ENCODE data around the gene CUEDC1. TPM values are rescaled to one million over a fixed set of nuclear protein-coding genes. Genes with fewer than 3 reads are reported as not detected.

The CUEDC1 gene
- total and polyA plus RNA-seq, 2 of the 13 experiments (the other 11 are each of a cell fraction or from before 2014, with no cell fraction given) = 7.4 to 12.9 TPM

DNA sequence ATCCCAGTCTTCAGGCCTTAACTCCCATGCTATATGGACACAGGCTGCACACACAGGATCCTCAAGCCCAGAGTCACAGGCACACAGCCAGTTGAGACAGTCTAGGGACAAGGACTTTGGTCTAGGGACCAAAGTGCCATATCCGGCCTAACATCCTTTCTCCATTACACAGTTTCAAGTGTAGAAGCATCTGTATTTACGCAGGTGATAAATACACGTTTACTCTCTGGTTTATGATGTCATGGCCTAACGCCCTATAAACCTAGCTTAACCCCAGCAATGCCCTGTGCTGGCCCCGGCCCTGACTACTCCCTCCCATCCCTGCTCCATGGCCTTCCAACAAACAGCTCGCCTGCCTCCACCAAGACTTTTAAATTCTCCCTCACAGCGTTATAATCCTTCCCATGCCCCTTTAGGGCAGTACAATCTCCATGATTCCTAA is 17.1 kb downstream of the CUEDC1 start (continued):
- TF ChIP-seq ZSCAN21 (CRISPR knock-in tag; IDR thresholded peaks at IDR 0.05; ENCODE audit: borderline replicate concordance) = peak; percentile 30; the same call in 1 of the 2 replicates
- no peak for TF ChIP-seq ZNF138 (CRISPR knock-in tag; IDR thresholded peaks at IDR 0.05; ENCODE audit: low read depth)
- TF ChIP-seq GTF3A (CRISPR knock-in tag; conservative IDR thresholded peaks at IDR 0.05) = no peak
- no peak for TF ChIP-seq ZNF468 (CRISPR knock-in tag; IDR thresholded peaks at IDR 0.05)
- TF ChIP-seq GLMP (CRISPR knock-in tag; IDR thresholded peaks at IDR 0.05; ENCODE audit: borderline replicate concordance) = no peak
- no peak for TF ChIP-seq ZXDC (CRISPR knock-in tag; IDR thresholded peaks at IDR 0.05)
- TF ChIP-seq ZNF7 (CRISPR knock-in tag; IDR thresholded peaks at IDR 0.05) = no peak
- no peak for TF ChIP-seq ZNF143 (CRISPR knock-in tag; IDR thresholded peaks at IDR 0.05)
- TF ChIP-seq SOX13 (IDR thresholded peaks at IDR 0.05) = no peak
- TF ChIP-seq SOX13 (CRISPR knock-in tag; conservative IDR thresholded peaks at IDR 0.05 in 1 of 2, IDR thresholded peaks at IDR 0.05 in 1 of 2) = peak in 1 of 2 experiments; percentile 78; a peak in 2 of 4 replicates
- TF ChIP-seq ZNF335 (CRISPR knock-in tag; IDR thresholded peaks at IDR 0.05) = peak; percentile 61; the same call in 1 of the 2 replicates
- TF ChIP-seq ATF1 (CRISPR knock-in tag; IDR thresholded peaks at IDR 0.05) = peak; percentile 72; the same call in 1 of the 2 replicates
- TF ChIP-seq, protein P1, sequence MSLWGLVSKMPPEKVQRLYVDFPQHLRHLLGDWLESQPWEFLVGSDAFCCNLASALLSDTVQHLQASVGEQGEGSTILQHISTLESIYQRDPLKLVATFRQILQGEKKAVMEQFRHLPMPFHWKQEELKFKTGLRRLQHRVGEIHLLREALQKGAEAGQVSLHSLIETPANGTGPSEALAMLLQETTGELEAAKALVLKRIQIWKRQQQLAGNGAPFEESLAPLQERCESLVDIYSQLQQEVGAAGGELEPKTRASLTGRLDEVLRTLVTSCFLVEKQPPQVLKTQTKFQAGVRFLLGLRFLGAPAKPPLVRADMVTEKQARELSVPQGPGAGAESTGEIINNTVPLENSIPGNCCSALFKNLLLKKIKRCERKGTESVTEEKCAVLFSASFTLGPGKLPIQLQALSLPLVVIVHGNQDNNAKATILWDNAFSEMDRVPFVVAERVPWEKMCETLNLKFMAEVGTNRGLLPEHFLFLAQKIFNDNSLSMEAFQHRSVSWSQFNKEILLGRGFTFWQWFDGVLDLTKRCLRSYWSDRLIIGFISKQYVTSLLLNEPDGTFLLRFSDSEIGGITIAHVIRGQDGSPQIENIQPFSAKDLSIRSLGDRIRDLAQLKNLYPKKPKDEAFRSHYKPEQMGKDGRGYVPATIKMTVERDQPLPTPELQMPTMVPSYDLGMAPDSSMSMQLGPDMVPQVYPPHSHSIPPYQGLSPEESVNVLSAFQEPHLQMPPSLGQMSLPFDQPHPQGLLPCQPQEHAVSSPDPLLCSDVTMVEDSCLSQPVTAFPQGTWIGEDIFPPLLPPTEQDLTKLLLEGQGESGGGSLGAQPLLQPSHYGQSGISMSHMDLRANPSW (CRISPR knock-in tag; IDR thresholded peaks at IDR 0.05; ENCODE audit: borderline replicate concordance) = no peak
- peak; percentile 55; the same call in 1 of the 2 replicates for TF ChIP-seq ZFX (CRISPR knock-in tag; IDR thresholded peaks at IDR 0.05; ENCODE audit: low read depth)
- TF ChIP-seq, protein P2, sequence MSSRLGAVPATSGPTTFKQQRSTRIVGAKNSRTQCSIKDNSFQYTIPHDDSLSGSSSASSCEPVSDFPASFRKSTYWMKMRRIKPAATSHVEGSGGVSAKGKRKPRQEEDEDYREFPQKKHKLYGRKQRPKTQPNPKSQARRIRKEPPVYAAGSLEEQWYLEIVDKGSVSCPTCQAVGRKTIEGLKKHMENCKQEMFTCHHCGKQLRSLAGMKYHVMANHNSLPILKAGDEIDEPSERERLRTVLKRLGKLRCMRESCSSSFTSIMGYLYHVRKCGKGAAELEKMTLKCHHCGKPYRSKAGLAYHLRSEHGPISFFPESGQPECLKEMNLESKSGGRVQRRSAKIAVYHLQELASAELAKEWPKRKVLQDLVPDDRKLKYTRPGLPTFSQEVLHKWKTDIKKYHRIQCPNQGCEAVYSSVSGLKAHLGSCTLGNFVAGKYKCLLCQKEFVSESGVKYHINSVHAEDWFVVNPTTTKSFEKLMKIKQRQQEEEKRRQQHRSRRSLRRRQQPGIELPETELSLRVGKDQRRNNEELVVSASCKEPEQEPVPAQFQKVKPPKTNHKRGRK (CRISPR knock-in tag; IDR thresholded peaks at IDR 0.05) = no peak
- TF ChIP-seq HNRNPH1 (optimal IDR thresholded peaks at IDR 0.05; ENCODE audit: low read depth, low read length) = no peak
- no peak for TF ChIP-seq ZNF460 (CRISPR knock-in tag; IDR thresholded peaks at IDR 0.05; ENCODE audit: borderline replicate concordance)
- TF ChIP-seq IKZF4 (CRISPR knock-in tag; IDR thresholded peaks at IDR 0.05; ENCODE audit: borderline replicate concordance, low read depth, not compliant biosample characterization) = no peak
- peak; percentile 98 for TF ChIP-seq ZBTB21 (CRISPR knock-in tag; IDR thresholded peaks at IDR 0.05)
- TF ChIP-seq NCOR1 (IDR thresholded peaks at IDR 0.05; ENCODE audit: borderline replicate concordance, low read length) = peak; percentile 98
- no peak for TF ChIP-seq RORA (CRISPR knock-in tag; IDR thresholded peaks at IDR 0.05)
- no peak for TF ChIP-seq SNRNP70 (IDR thresholded peaks at IDR 0.05; ENCODE audit: low read depth, low read length)
- peak; percentile 70; the same call in 1 of the 2 replicates for TF ChIP-seq ZNF292 (CRISPR knock-in tag; IDR thresholded peaks at IDR 0.05; ENCODE audit: borderline replicate concordance, low read depth)

Data from HepG2 (cell line).